Measurements from ENCODE around the gene LCE3A. TPM values are rescaled to one million over a fixed set of nuclear protein-coding genes. Genes with fewer than 3 reads are reported as not detected.

The LCE3A gene
- polyA plus RNA-seq, 3 donors = not detected

DNA sequence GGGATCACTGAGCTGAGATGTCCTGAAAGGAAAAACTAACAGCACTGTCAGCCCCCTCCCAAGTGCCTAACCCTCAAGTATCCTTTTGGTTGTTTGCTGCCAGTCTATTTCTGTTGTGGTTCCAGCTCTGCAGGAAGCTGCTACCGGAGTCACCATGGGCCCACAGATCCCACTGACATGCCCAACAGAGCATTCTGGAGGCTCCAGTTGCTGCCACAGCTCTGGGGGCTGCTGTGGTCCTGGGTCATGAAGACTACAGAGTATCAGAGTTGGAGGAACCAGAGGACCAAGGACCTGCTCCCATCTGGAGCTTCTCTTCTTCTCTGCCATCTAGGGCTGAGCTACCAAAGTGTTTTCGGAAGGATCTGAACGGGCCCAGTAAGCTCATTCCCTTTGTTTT lies 910 bp downstream of the LCE3A start:
- Mint-ChIP-seq H3K27me3 (ENCODE audit: low read depth in 3 of 3) (peaks cover 5 to 8% (median 6%) of the 10 kb centered on the region in 3 donors), H3K27ac (no peak overlapping the region)

DNA sequence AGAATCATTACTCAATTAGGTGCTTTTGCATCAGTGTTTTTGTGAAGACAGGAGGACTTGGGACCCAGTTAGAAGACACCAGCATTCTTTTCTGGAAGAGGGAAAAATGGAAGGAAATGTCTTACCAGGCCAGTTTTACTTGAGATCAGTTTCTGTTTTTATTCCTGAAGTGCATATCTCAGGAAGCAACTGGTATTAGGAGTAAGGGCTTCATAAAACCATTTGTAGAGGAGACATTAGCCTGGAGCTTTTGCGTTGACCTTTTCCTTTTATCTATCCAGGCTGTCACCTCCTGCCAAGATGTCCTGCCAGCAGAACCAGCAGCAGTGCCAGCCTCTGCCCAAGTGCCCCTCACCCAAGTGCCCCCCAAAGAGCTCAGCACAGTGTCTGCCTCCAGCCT lies 9.4 kb downstream of the LCE3A start, which contains the start of gene LCE3B:
Gene LCE3B (plus strand): TSS at position 301 of the 400 bp plus-strand sequence. CDS start 0 bp downstream, at position 301.
- Histone ChIP-seq H3K9ac (ENCODE audit: insufficient read depth, low read length, poor library complexity, severe bottlenecking) (no peak within 1 kb of the TSS), H3K9me3 (replicated peaks in 1 of 2; ENCODE audit: control insufficient read depth in 1 of 2, insufficient read depth in 1 of 2, low read length in 2 of 2) (peaks cover 2 to 3% of the 10 kb centered on the region in 2 donors), H3K36me3 (replicated peaks in 1 of 2; ENCODE audit: control insufficient read depth in 1 of 2, insufficient read depth in 2 of 2, low read length in 2 of 2) (no peaks in the 10 kb centered on the region), H3K27ac (ENCODE audit: low read depth in 1 of 2, low read length in 2 of 2) (no peak within 1 kb of the TSS), H3K27me3 (ENCODE audit: control insufficient read depth in 2 of 2, insufficient read depth in 2 of 2, low read length in 2 of 2) (peaks cover 0 to 2% of the 10 kb centered on the region in 2 donors), H3K4me1 (ENCODE audit: control insufficient read depth in 1 of 2, insufficient read depth in 2 of 2, low read length in 2 of 2) (no peaks in the 10 kb centered on the region), H3K79me2 (ENCODE audit: insufficient read depth, low read length) (no peaks in the 10 kb centered on the region), H3K4me2 (replicated peaks; ENCODE audit: extremely low read depth, low read length, poor library complexity, severe bottlenecking) (no peak within 1 kb of the TSS), H3K4me3 (replicated peaks in 1 of 3; ENCODE audit: low read depth in 2 of 3, low read length in 3 of 3) (no peak within 1 kb of the TSS), H4K20me1 (ENCODE audit: insufficient read depth, low read length) (no peaks in the 10 kb centered on the region), H2AFZ (ENCODE audit: insufficient read depth, low read depth, low read length, poor library complexity, severe bottlenecking) (no peak within 1 kb of the TSS)
- TF ChIP-seq, protein P1, sequence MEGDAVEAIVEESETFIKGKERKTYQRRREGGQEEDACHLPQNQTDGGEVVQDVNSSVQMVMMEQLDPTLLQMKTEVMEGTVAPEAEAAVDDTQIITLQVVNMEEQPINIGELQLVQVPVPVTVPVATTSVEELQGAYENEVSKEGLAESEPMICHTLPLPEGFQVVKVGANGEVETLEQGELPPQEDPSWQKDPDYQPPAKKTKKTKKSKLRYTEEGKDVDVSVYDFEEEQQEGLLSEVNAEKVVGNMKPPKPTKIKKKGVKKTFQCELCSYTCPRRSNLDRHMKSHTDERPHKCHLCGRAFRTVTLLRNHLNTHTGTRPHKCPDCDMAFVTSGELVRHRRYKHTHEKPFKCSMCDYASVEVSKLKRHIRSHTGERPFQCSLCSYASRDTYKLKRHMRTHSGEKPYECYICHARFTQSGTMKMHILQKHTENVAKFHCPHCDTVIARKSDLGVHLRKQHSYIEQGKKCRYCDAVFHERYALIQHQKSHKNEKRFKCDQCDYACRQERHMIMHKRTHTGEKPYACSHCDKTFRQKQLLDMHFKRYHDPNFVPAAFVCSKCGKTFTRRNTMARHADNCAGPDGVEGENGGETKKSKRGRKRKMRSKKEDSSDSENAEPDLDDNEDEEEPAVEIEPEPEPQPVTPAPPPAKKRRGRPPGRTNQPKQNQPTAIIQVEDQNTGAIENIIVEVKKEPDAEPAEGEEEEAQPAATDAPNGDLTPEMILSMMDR (IDR thresholded peaks at IDR 0.05) = no peak
- H3K36me3 Mint-ChIP-seq = no peaks in the 10 kb centered on the region
- H3K27me3 Mint-ChIP-seq (ENCODE audit: low read depth in 3 of 3) = peaks cover 0 to 3% (median 3%) of the 10 kb centered on the region in 3 donors
- H3K4me3 Mint-ChIP-seq = no peak within 1 kb of the TSS
- peak within 1 kb of the TSS in 1 of 7 donors; percentile 10 for H3K27ac Mint-ChIP-seq
- peaks cover 2 to 10% (median 6%) of the 10 kb centered on the region in 7 donors for H3K9me3 Mint-ChIP-seq
- no peaks in the 10 kb centered on the region for H3K4me1 Mint-ChIP-seq
- intact Hi-C loops (cut with micrococcal nuclease) = no loop called here
- no CpG with 5 or more reads among the region's 1 CpG for WGBS (ENCODE audit: insufficient coverage)
- no peak for DNase-seq

More for the DNA sequence above, 910 bp downstream of the LCE3A start:
- Histone ChIP-seq H3K4me3 (replicated peaks in 1 of 3; ENCODE audit: low read depth in 2 of 3, low read length in 3 of 3) (no peak overlapping the region), H3K9ac (ENCODE audit: insufficient read depth, low read length, poor library complexity, severe bottlenecking) (no peak overlapping the region), H2AFZ (ENCODE audit: insufficient read depth, low read depth, low read length, poor library complexity, severe bottlenecking) (peak overlapping the region; percentile 50), H4K20me1 (ENCODE audit: insufficient read depth, low read length) (no peaks in the 10 kb centered on the region), H3K36me3 (replicated peaks in 1 of 2; ENCODE audit: control insufficient read depth in 1 of 2, insufficient read depth in 2 of 2, low read length in 2 of 2) (no peaks in the 10 kb centered on the region), H3K79me2 (ENCODE audit: insufficient read depth, low read length) (no peaks in the 10 kb centered on the region), H3K4me2 (replicated peaks; ENCODE audit: extremely low read depth, low read length, poor library complexity, severe bottlenecking) (no peak overlapping the region), H3K9me3 (replicated peaks in 1 of 2; ENCODE audit: control insufficient read depth in 1 of 2, insufficient read depth in 1 of 2, low read length in 2 of 2) (peaks cover 5 to 13% of the 10 kb centered on the region in 2 donors), H3K4me1 (ENCODE audit: control insufficient read depth in 1 of 2, insufficient read depth in 2 of 2, low read length in 2 of 2) (peaks cover 8 to 17% of the 10 kb centered on the region in 2 donors), H3K27me3 (ENCODE audit: control insufficient read depth in 2 of 2, insufficient read depth in 2 of 2, low read length in 2 of 2) (no peaks in the 10 kb centered on the region), H3K27ac (ENCODE audit: low read depth in 1 of 2, low read length in 2 of 2) (no peak overlapping the region)
- intact Hi-C loops (cut with micrococcal nuclease) = loop anchor here in 1 of 2 donors (10.0 kb wide), 1 partner anchor 47 kb away; no protein-coding TSS in a partner anchor
- Mint-ChIP-seq H3K4me3 (no peak overlapping the region), H3K4me1 (peaks cover 21% of the 10 kb centered on the region), H3K9me3 (peaks cover 11 to 29% (median 20%) of the 10 kb centered on the region in 7 donors), H3K36me3 (no peaks in the 10 kb centered on the region)
- TF ChIP-seq, protein P1 (IDR thresholded peaks at IDR 0.05) = no peak
- 63% methylated on average over 3 of the region's 3 CpGs for WGBS (ENCODE audit: insufficient coverage)
- no peak for DNase-seq
